GM19324 (cell line): ENCODE measurements around the gene TRMT10A.

Source experiments
- ATAC-seq: cut with Tn5 transposase; IDR thresholded peaks from one replicate; pipeline ENCODE4 v1.9.1; 2021; ENCODE audit warnings: mild to moderate bottlenecking, moderate library complexity; ENCODE audit not compliant: unreplicated experiment, low FRiP score

TRMT10A gene

GRCh38 chr4:99563310-99564186 is at the start of gene TRMT10A:
Gene TRMT10A, minus strand, starts transcription at chr4:99564039. Its CDS starts 4,701 bp downstream, at chr4:99559338.
- ATAC-seq, result peak; percentile 99

- no peak for ATAC-seq
Measured at GRCh38 chr4:99612704-99613103, 48.9 kb upstream of the TRMT10A start.

- no peak for ATAC-seq
Measured at GRCh38 chr4:99612281-99612680, 48.4 kb upstream of the TRMT10A start.

- ATAC-seq, result no peak
Measured at GRCh38 chr4:99610605-99611175, 46.9 kb upstream of the TRMT10A start.

- no peak for ATAC-seq
Measured at GRCh38 chr4:99608417-99608816, 44.6 kb upstream of the TRMT10A start.

- ATAC-seq, result no peak
Measured at GRCh38 chr4:99606716-99607115, 42.9 kb upstream of the TRMT10A start.

- ATAC-seq, result no peak
Measured at GRCh38 chr4:99594818-99595217, 31.0 kb upstream of the TRMT10A start.

GRCh38 chr4:99593781-99594641 is 30.2 kb upstream of the TRMT10A start:
- peak; percentile 68 for ATAC-seq

GRCh38 chr4:99591757-99592156 is 27.9 kb upstream of the TRMT10A start:
- ATAC-seq, result no peak

GRCh38 chr4:99587803-99588202 is 24.0 kb upstream of the TRMT10A start:
- ATAC-seq, result no peak

- ATAC-seq, result no peak
Measured at GRCh38 chr4:99587309-99587708, 23.5 kb upstream of the TRMT10A start.

GRCh38 chr4:99586797-99587196 is 23.0 kb upstream of the TRMT10A start:
- no peak for ATAC-seq

GRCh38 chr4:99586322-99586721 is 22.5 kb upstream of the TRMT10A start:
- ATAC-seq, result no peak

- ATAC-seq, result no peak
Measured at GRCh38 chr4:99585516-99585915, 21.7 kb upstream of the TRMT10A start.

- no peak for ATAC-seq
Measured at GRCh38 chr4:99578714-99579113, 14.9 kb upstream of the TRMT10A start.

- ATAC-seq, result peak; percentile 87
Measured at GRCh38 chr4:99574530-99575324, 10.9 kb upstream of the TRMT10A start, which contains the start of gene MTTP. Gene MTTP, plus strand, starts transcription at chr4:99574824. Its CDS starts 86 bp downstream, at chr4:99574910.

GRCh38 chr4:99573735-99574368 is 10.0 kb upstream of the TRMT10A start:
- ATAC-seq, result no peak

GRCh38 chr4:99572527-99573240 is 8.8 kb upstream of the TRMT10A start:
- ATAC-seq, result no peak

- ATAC-seq, result no peak
Measured at GRCh38 chr4:99571883-99572282, 8.0 kb upstream of the TRMT10A start.
